ENCODE measurements around the gene MAP2.
"Not testable (repeated sequence)": the region's sequence is repeated elsewhere in the genome, so short reads cannot be mapped to it uniquely, and the experiment has no call there.

Gene MAP2

GRCh38 chr2:209598227-209598626, 174.4 kb downstream of the MAP2 start:
- not testable (repeated sequence) for DNase-seq

GRCh38 chr2:209600341-209601171, 176.7 kb downstream of the MAP2 start:
- no peak for DNase-seq

GRCh38 chr2:209601497-209601896, 177.7 kb downstream of the MAP2 start:
- DNase-seq, result no peak

- no peak for DNase-seq
Measured at GRCh38 chr2:209602259-209602658, 178.4 kb downstream of the MAP2 start.

- no peak for DNase-seq
Measured at GRCh38 chr2:209609531-209609930, 185.7 kb downstream of the MAP2 start.

- DNase-seq, result no peak
Measured at GRCh38 chr2:209610631-209611030, 186.8 kb downstream of the MAP2 start.

- DNase-seq, result no peak
Measured at GRCh38 chr2:209613649-209614305, 189.9 kb downstream of the MAP2 start.

GRCh38 chr2:209614690-209615369, 191.0 kb downstream of the MAP2 start:
- peak; percentile 45 for DNase-seq

GRCh38 chr2:209619782-209620181, 195.9 kb downstream of the MAP2 start:
- peak; percentile 36 for DNase-seq

- DNase-seq, result no peak
Measured at GRCh38 chr2:209624192-209624938, 200.5 kb downstream of the MAP2 start.

- DNase-seq, result no peak
Measured at GRCh38 chr2:209629597-209629996, 205.8 kb downstream of the MAP2 start.

- DNase-seq, result no peak
Measured at GRCh38 chr2:209633911-209634310, 210.1 kb downstream of the MAP2 start.

GRCh38 chr2:209636076-209636475, 212.2 kb downstream of the MAP2 start:
- no peak for DNase-seq

GRCh38 chr2:209637293-209637692, 213.4 kb downstream of the MAP2 start:
- no peak for DNase-seq

- no peak for DNase-seq
Measured at GRCh38 chr2:209638346-209638745, 214.5 kb downstream of the MAP2 start.

GRCh38 chr2:209640358-209640757, 216.5 kb downstream of the MAP2 start:
- DNase-seq, result no peak

- DNase-seq, result no peak
Measured at GRCh38 chr2:209642146-209642820, 218.4 kb downstream of the MAP2 start.

- DNase-seq, result no peak
Measured at GRCh38 chr2:209644842-209645241, 221.0 kb downstream of the MAP2 start.

GRCh38 chr2:209648714-209649113, 224.9 kb downstream of the MAP2 start:
- no peak for DNase-seq

- no peak for DNase-seq
Measured at GRCh38 chr2:209653134-209653533, 229.3 kb downstream of the MAP2 start.

- no peak for DNase-seq
Measured at GRCh38 chr2:209661286-209661894, 237.5 kb downstream of the MAP2 start.

- DNase-seq, result no peak
Measured at GRCh38 chr2:209662021-209662420, 238.2 kb downstream of the MAP2 start.
